ENCODE results near the gene GPR158.

The GPR158 gene

GRCh38 chr10:25398680-25399079, 223.9 kb downstream of the GPR158 start:
- no peak for DNase-seq (ENCODE audit: low read depth)

DNA sequence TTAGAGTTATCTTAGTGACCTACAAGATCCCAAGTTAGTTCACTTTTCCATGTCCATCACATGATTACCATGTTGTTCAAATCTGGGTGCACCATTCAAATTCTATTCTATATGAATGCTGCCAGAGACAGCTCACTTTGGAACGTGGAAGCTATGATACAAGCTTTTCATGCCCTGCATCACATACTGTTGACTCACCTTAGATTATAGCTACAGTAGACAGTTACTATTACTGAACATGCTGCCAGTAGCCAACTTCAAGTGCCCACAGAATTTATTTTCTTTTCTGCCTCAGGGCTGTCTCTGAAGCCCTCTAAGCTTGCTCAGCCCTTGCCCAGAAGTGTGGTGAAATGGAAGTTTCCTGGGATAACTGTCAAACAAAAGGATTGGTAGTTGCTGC, 231.1 kb downstream of the GPR158 start:
- no peak for DNase-seq (ENCODE audit: low read depth)

- DNase-seq (ENCODE audit: low read depth), result no peak
These were observed 242.8 kb downstream of the GPR158 start for GRCh38 chr10:25417611-25418010.

DNA sequence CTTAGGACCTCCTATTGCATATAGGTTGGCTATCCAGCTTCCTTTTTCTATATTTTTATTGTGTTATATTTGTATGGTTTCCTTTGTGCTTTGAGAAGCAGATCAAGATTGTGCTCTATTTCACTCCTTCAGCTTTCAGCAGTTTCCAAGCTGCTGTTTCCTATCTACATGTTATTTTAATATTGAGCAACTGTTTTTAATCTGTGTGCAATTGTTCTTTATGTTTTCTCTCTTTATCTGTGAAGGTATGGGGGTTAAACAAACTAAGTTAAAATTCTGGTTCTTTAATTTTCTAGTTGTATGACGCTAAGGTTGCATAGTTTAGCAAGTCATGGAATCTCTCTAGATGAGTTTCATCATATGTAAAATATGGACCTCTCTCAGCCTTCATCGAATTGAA, 251.0 kb downstream of the GPR158 start:
- no peak for DNase-seq (ENCODE audit: low read depth)

- DNase-seq (ENCODE audit: low read depth), result no peak
These were observed 261.6 kb downstream of the GPR158 start for GRCh38 chr10:25436431-25436830.

DNA sequence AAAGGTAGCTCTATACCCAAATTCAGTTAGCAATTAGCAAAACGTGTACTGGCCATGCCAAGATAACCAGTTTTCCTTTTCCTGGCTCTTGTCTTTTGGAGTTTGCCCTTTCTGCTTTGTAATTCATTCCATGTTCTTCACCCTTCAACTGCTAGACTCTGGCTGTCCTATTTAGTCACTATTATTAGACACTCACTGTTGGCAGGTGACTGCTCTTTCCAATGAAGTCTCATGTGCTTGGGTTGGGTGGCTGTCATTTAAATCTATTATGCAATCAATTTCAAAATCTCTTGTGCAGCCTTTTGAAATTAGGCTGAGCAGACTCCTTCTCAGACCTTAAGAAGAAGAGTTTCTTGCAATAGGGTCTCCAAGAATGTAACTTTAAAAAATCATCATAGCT, 266.5 kb downstream of the GPR158 start:
- DNase-seq (ENCODE audit: low read depth), result no peak

DNA sequence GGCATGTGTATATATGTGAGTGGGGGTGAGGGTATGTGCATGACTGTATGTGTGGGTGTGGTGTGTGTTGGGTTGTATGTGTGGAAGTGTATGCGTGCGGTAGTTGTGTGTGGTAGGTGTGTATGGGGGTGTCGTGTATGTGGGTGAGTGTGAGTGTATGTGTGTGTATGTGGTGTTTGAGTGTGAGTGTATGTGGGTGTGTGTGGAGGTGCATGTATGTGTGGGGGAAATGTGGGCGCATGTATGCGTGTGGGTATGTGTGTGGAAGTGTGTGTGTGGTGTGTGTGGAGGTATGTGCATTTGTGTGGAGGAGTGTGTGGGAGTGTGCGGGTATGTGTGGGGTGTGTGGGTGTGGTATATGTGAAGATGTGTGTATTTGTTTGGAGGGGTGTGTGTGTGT, 269.5 kb downstream of the GPR158 start:
- no peak for DNase-seq (ENCODE audit: low read depth)

DNA sequence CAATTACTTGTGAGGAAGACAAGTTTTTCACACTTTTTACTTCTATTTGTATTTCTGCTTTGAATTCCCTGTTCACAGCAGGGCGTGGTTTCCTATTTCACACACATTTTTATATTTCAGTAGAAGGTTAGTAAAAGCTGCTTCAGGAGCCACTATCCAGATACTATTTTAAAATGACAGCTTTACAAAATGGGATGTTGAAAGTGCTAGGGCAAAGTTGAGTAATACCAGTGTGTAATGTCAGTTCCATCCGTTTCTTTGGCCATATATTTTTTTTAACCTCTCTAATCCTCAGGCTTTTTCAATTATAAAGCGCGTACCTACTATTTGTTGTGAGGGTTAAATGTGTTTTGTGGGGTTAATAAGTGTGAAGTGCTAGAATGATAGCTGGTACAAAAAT, 276.6 kb downstream of the GPR158 start:
- no peak for DNase-seq (ENCODE audit: low read depth)

DNA sequence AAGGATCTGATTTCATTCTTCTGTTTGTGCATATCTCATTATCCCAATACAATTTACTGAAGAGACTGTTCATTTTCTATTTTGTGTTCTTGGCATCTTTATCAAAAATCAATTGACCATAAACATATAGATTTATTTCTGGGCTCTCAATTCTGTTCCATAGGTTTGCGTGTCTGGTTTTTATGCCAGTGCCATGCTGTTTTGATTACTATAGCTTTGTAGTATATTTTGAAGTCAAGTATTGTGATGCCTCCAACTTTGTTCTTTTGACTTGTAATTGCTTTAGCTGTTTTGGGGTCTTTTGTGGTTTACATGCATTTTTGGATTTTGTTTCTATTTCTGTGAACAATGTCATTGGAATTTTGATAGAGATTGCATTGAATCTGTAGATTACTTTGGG, 278.8 kb downstream of the GPR158 start:
- no peak for DNase-seq (ENCODE audit: low read depth)

DNA sequence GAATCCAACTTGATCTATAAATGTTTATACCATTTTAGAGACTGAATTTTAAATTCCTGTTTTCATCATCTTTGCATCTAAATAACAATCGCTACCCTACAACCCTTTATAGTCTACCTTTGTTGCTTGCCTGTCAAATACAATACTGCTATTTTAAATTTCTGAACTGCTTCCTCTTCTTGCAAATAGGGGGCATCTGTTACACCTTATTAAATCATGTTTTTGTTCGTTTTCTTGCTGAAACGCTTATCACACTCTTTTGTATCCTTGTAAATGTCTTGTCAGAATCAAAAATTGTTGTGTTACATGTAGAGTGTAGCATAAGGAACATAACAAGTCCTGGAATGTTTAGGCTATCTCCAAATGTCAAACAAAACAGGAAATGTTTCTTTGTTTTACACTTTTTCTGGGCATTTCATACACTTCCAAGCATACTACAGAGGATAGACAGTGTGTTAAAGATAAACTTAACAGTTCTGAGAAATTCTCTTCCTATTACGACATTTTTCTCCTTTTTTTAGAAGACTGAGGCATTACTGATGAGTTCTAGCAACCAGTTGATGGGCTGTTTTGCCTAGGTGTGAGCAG, 281.3 kb downstream of the GPR158 start:
- no peak for DNase-seq (ENCODE audit: low read depth)

GRCh38 chr10:25457552-25457951, 282.8 kb downstream of the GPR158 start:
- DNase-seq (ENCODE audit: low read depth), result no peak

GRCh38 chr10:25465582-25466372, 291.0 kb downstream of the GPR158 start:
- no peak for DNase-seq (ENCODE audit: low read depth)

DNA sequence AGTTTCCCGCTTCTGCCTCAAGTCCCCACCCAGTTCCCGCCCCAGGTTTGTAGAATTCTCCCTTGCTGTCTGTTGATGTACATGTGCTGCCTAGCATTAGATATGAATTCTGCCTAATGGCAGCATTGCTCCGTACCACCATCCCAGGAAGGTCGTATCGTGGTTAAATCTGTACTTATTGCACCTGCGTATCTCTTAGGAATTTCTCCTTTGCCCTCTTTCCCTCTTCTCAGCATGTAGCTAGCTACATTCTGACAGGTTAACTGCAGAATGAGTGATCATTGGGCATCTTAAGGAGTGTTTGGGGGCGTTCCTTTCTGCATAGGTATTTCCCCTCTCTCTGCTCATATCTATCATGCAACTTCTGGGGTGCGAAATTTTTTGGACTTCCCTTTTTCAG, 293.1 kb downstream of the GPR158 start:
- no peak for DNase-seq (ENCODE audit: low read depth)

DNA sequence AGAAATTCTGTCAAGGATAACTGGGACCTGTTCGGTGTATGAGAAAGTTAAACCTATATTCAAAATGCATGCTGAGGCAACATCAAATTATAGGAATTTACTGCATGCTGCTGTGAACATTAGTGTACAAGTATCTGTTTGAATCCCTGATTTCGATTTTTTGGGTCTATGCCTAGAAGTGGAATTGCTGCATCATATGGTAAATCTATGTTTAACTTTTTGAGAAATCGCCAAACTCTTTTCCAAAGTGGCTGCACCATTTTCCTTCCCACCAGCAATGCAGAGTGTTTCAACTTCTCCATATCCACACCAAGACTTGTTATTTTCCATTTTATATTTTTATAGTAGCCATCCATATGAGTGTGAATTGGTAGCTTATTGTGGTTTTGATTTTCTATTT, 306.7 kb downstream of the GPR158 start:
- DNase-seq (ENCODE audit: low read depth), result no peak

DNA sequence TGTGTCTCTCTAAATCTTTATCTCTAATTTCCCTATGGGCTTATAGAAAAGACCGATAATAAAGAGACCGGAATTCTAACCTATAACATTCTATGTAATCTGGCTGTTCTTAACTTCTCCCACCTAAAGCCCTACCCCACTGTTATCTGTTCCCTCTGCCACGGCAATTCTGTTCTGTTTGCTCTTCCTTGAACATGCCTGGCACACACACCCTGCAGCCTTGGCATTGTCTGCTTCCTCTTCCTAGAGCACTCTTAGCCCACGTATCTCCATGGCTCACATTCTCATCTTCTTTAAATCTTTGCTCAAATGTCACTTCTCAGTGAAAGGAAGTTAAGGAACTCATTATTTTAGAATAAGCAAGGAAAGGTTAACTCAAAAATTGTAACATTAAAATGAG, 309.2 kb downstream of the GPR158 start:
- DNase-seq (ENCODE audit: low read depth), result no peak

DNA sequence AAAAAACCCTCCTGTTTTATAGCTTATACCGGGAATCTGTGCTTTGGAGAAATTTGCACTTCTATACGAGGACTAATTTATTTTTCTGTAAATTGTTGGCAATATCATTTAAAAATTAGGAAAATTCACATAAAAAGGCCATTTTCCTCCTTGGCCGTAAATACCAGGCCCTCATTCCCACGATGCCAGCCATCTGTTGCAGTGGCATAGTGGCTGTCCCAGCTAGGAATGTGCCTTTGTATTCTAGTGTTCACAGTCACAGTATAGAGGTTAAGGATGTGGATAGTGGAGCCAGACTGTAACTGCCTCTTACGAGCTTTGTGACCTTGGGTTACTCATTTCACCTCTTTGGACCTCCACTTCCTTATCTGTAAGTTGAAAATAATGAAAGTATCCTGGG, 312.5 kb downstream of the GPR158 start:
- no peak for DNase-seq (ENCODE audit: low read depth)

DNA sequence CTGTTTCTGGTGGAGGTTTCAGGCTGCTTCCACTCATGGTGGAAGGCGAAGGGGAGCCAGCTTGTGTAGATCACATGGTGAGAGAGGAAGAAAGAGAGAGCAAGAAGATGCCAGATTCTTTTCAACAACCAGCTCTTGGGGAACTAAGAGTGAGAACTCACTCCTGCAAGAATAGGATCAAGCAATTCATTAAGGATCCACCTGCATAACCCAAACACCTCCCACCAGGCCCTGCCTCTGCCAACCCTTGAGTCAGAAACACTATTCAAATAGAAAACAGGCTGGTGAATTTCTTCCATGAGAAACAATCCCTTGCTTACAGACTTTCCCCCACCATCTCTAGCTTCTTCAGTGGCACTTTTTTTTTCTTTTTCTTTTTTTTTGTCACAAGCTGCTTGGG, 317.2 kb downstream of the GPR158 start:
- no peak for DNase-seq (ENCODE audit: low read depth)

- no peak for DNase-seq (ENCODE audit: low read depth)
These were observed 317.9 kb downstream of the GPR158 start for GRCh38 chr10:25492680-25493079.

- DNase-seq (ENCODE audit: low read depth), result no peak
These were observed 318.5 kb downstream of the GPR158 start for GRCh38 chr10:25493122-25493893.

- DNase-seq (ENCODE audit: low read depth), result no peak
These were observed 322.4 kb downstream of the GPR158 start for GRCh38 chr10:25497246-25497645.

GRCh38 chr10:25498645-25499044, 323.8 kb downstream of the GPR158 start:
- DNase-seq (ENCODE audit: low read depth), result no peak

GRCh38 chr10:25501912-25502311, 327.1 kb downstream of the GPR158 start:
- DNase-seq (ENCODE audit: low read depth), result no peak

DNA sequence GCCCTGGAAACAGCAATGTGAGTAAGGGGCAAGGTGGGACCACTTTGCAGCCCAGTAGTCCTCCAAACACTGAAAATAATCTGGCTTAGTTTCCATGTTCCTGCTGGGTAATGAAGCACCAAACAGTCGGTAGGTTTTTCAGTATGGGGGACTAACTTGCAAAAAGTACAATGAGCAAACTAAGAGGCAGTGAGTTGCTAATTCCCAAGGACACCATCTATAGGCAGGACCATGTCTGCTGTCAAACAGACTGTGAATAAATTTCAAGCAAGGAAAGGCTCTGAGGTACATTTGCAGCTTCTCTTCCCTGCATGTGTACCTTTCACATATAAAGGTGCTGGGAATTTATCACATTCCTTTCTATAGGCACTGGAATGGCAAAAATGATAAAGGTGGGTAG, 327.7 kb downstream of the GPR158 start:
- no peak for DNase-seq (ENCODE audit: low read depth)

Data from HS-27A (cell line).